ENCODE data around the gene SPAG16.

Gene SPAG16

DNA sequence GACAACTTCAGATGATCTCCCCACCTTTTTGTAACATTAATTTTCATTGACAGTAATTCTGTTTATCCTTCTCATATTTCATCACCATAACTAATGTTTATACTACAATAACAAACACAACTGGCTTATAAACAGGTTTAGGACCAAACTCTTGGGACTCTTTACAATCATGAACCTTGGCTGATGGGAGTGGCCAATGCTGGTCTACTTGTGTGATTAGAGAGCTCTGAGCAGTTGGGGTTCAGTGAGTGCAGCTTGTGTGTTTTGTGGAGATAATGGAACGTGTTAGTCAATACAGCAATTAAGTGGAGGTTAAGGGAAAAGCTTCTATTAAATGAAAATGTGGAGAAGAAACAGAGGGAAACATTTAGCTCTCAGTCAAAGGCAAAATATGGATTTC is 207.1 kb downstream of the SPAG16 start:
- DNase-seq (ENCODE audit: extremely low read depth, low read depth), result no peak
- TF ChIP-seq CTCF (IDR thresholded peaks at IDR 0.05; ENCODE audit: low read depth, low read length), result no peak

DNA sequence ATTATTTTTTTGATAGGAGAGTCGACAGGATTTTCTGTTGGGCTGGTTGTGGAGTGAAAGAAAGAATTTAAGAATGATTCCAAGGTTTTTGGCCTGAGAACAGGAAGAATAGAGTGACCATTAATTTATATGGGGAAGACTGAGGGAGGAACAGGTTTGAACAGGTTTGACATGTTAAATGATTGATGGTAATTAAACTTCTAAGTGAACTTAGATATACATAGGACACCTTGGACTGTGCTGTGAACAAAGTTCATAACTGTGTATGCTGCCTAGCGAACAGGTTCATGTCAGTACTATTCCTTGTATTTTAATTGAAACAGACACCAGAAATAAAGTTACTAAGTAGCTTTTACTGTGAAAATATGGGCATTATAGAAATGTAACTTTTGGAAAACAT is 212.0 kb downstream of the SPAG16 start:
- no peak for TF ChIP-seq CTCF (IDR thresholded peaks at IDR 0.05; ENCODE audit: low read depth, low read length)
- DNase-seq (ENCODE audit: extremely low read depth, low read depth), result no peak

- DNase-seq (ENCODE audit: extremely low read depth, low read depth), result no peak
- TF ChIP-seq CTCF (IDR thresholded peaks at IDR 0.05; ENCODE audit: low read depth, low read length), result no peak
These were observed 216.6 kb downstream of the SPAG16 start for GRCh38 chr2:213500881-213501280.

DNA sequence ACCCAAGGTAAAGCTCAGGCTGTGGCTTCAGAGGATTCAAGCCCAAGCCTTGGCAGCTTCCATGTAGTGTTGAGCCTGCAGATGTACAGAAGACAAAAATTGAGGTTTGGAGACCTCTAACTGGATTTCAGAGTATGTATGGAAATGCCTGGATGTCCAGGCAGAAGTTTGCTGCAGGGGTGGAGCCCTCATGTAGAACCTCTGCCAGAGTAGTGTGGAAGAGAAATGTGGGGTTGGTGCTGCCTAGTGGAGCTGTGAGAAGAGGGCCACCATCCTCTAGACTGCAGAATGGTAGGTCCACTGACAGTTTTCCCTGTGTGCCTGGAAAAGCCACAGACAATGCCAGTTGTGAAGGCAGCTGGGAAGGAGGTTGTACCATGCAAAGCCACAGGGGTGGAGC is 239.9 kb downstream of the SPAG16 start:
- DNase-seq (ENCODE audit: extremely low read depth, low read depth), result no peak
- TF ChIP-seq CTCF (IDR thresholded peaks at IDR 0.05; ENCODE audit: low read depth, low read length), result no peak

- no peak for DNase-seq (ENCODE audit: extremely low read depth, low read depth)
- TF ChIP-seq CTCF (IDR thresholded peaks at IDR 0.05; ENCODE audit: low read depth, low read length), result no peak
These were observed 253.3 kb downstream of the SPAG16 start for GRCh38 chr2:213537579-213537978.

DNA sequence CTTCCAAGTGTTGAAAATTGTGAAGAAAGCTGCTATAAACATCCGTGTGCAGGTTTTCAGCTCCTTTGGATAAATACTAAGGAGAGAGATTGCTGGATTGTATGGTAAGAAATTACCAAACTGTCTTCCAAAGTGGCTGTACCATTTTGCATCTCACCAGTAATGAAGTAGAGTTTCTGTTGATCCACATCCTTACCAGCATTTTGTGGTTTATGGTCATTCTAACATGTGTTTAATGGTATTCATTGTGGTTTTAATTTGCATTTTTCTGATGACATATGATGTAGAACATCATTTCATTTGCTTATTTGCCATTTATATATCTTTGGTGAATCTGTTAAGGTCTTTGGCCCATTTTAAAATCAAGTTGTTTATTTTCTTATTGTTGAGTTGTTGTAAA is 260.7 kb downstream of the SPAG16 start:
- DNase-seq (ENCODE audit: extremely low read depth, low read depth), result no peak
- TF ChIP-seq CTCF (IDR thresholded peaks at IDR 0.05; ENCODE audit: low read depth, low read length), result no peak

GRCh38 chr2:213545481-213545880 is 261.2 kb downstream of the SPAG16 start:
- no peak for DNase-seq (ENCODE audit: extremely low read depth, low read depth)
- TF ChIP-seq CTCF (IDR thresholded peaks at IDR 0.05; ENCODE audit: low read depth, low read length), result no peak

Measured in AG09319 (cell line).